ENCODE data around the gene LRP2BP. TPM values are rescaled to one million over a fixed set of nuclear protein-coding genes. Genes with fewer than 3 reads are reported as not detected.

The LRP2BP gene
- total RNA-seq: under 0.01 and 0.59 TPM in 2 replicates

GRCh38 chr4:185395238-185395955 is at the start of gene LRP2BP:
Gene LRP2BP (minus strand): TSS chr4:185395924. CDS start chr4:185378186, 17,738 bp downstream.

GRCh38 chr4:185425647-185426352 is 30.1 kb upstream of the LRP2BP start, which contains the start of gene UFSP2:
Gene UFSP2 (minus strand): TSS chr4:185425964. CDS start chr4:185425868, 96 bp downstream.

GRCh38 chr4:185396724-185397385 is 1.1 kb upstream of the LRP2BP start, which contains the start of gene ANKRD37:
Gene ANKRD37 (plus strand): TSS chr4:185396841. CDS start chr4:185396924, 83 bp downstream.

Small RNAs within 50 kb of the gene (small RNA-seq; reads per million reads assigned to genes)
- gene RF00019: not detected

Other genes starting within 250 kb of the LRP2BP start
- gene CFAP97, start 191.9 kb downstream of the LRP2BP start, total RNA-seq: 39.3 and 53.0 TPM in 2 replicates
- gene SNX25, start 186.3 kb downstream of the LRP2BP start, total RNA-seq: 16.5 and 18.6 TPM in 2 replicates
- 3.3 and 3.9 TPM in 2 replicates for gene ANKRD37, start 917 bp upstream of the LRP2BP start, total RNA-seq
- 30.9 and 32.1 TPM in 2 replicates for gene UFSP2, start 30.0 kb upstream of the LRP2BP start, total RNA-seq
- 0.20 and 1.5 TPM in 2 replicates for gene CCDC110, start 75.8 kb upstream of the LRP2BP start, total RNA-seq
- gene PDLIM3, start 139.6 kb upstream of the LRP2BP start, total RNA-seq: 0.59 and 1.1 TPM in 2 replicates